ENCODE results near the gene S100A1. TPM values are rescaled to one million over a fixed set of nuclear protein-coding genes. Genes with fewer than 3 reads are reported as not detected.
"Not testable (repeated sequence)": the region's sequence is repeated elsewhere in the genome, so short reads cannot be mapped to it uniquely, and the experiment has no call there.

The S100A1 gene
- polyA plus RNA-seq, 4 donors = 2.7 to 13.5 (median 3.5) TPM

GRCh38 chr1:153669606-153670005 is 41.4 kb downstream of the S100A1 start:
- Histone ChIP-seq H3K9me3 (ENCODE audit: control insufficient read depth in 2 of 2, insufficient read depth in 1 of 2, low read depth in 1 of 2, low read length in 1 of 2) (no peaks in the 10 kb centered on the region), H3K27me3 (ENCODE audit: control insufficient read depth in 3 of 3, insufficient read depth in 3 of 3, low read length in 3 of 3) (no peaks in the 10 kb centered on the region), H3K4me1 (ENCODE audit: control insufficient read depth in 3 of 3, insufficient read depth in 2 of 3, low read depth in 1 of 3, low read length in 2 of 3) (peaks cover 0 to 9% (median 3%) of the 10 kb centered on the region in 3 donors), H3K36me3 (ENCODE audit: control insufficient read depth in 3 of 3, insufficient read depth in 2 of 3, low read depth in 1 of 3, low read length in 3 of 3) (peaks cover 10 to 34% (median 13%) of the 10 kb centered on the region in 3 donors), H3K4me3 (ENCODE audit: low read depth in 1 of 3, low read length in 3 of 3) (peak overlapping the region; percentile 11 to 80 (median 76)), H3K27ac (ENCODE audit: low read depth in 1 of 3, low read length in 2 of 3) (no peak overlapping the region)
- WGBS, 3 donors = 84 to 87% (median 84%) methylated on average over 6 of the region's 6 CpGs
- no peak for FAIRE-seq
- no peak for DNase-seq

DNA sequence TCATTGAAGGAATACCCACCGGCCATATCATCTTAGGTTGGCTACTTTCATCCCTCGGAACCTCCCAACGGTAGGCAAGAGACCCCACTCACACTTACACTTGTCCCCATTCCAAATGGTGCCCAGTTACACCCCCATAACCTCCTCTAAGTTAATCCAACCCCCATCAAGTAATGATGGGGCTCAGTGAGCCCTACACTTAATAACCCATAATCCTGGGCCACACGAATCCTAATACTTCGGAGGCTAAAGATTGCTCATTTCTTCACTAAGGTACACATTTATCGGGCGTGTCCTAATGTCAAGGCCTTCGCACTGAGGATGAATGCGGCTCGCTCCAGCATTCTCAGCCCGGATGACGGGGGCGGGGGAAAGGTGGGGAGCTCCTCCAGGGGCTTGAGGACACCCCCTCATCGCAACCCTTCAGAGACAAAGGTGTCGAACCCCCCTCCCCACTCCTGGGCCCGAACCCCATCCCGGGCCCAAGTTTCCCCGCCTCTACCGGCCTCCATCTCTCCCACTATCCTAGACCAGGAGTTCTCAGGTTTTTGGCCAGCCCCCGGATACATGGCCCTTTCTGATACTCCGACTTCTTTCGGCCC is 42.1 kb downstream of the S100A1 start:
- 0 to 2% (median 1%) methylated on average over 22 of the region's 22 CpGs for WGBS, 3 donors
- Histone ChIP-seq H3K9me3 (ENCODE audit: control insufficient read depth in 2 of 2, insufficient read depth in 1 of 2, low read depth in 1 of 2, low read length in 1 of 2) (no peaks in the 10 kb centered on the region), H3K4me1 (ENCODE audit: control insufficient read depth in 3 of 3, insufficient read depth in 2 of 3, low read depth in 1 of 3, low read length in 2 of 3) (peaks cover 0 to 9% (median 3%) of the 10 kb centered on the region in 3 donors), H3K27ac (ENCODE audit: low read depth in 1 of 3, low read length in 2 of 3) (peak overlapping the region; percentile 63 to 98 (median 66)), H3K4me3 (ENCODE audit: low read depth in 1 of 3, low read length in 3 of 3) (peak overlapping the region; percentile 76 to 85 (median 80)), H3K27me3 (ENCODE audit: control insufficient read depth in 3 of 3, insufficient read depth in 3 of 3, low read length in 3 of 3) (no peaks in the 10 kb centered on the region), H3K36me3 (ENCODE audit: control insufficient read depth in 3 of 3, insufficient read depth in 2 of 3, low read depth in 1 of 3, low read length in 3 of 3) (peaks cover 10 to 33% (median 12%) of the 10 kb centered on the region in 3 donors)
- FAIRE-seq (no peak), DNase-seq (no peak)

DNA sequence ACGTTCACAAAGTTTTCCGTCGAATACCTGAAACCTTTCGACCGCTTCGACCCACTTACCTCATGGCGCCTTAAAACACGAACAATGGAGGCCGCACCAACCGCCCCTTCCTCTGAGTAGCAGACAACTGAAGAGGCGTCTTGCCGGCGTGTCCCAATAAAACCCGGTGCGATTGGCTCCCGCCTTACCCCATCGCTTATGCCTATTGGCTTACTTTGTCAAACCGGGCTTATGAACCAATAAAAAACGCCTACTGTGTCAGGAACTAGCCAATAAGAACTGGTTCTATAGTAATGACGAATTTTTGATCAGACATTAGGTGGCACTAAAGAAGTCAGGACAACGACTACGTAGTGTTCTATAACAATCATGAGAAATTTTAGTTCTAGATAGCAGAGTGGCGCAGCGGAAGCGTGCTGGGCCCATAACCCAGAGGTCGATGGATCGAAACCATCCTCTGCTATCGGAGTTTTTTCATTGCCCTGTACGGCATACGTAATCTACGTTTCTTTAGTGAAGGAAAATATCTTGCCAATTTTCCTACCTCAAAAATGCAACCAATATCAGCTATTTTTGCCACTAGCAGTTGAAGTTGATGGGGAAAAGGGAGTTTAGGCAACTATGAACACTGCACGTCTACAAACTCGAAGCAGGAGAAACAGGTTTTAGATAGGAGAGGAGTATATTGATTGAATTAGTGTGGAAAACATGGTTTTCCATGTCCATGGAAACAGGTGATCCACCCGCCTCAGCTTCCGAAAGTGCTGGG is 42.8 kb downstream of the S100A1 start, which contains the start of gene ILF2:
Gene ILF2 (minus strand): TSS at position 135 of the 769 bp plus-strand sequence. CDS start 71 bp downstream, at position 64.
- Histone ChIP-seq H3K4me1 (ENCODE audit: control insufficient read depth in 3 of 3, insufficient read depth in 2 of 3, low read depth in 1 of 3, low read length in 2 of 3) (peaks cover 0 to 9% (median 3%) of the 10 kb centered on the region in 3 donors), H3K9me3 (ENCODE audit: control insufficient read depth in 2 of 2, insufficient read depth in 1 of 2, low read depth in 1 of 2, low read length in 1 of 2) (no peaks in the 10 kb centered on the region), H3K36me3 (ENCODE audit: control insufficient read depth in 3 of 3, insufficient read depth in 2 of 3, low read depth in 1 of 3, low read length in 3 of 3) (peaks cover 7 to 27% (median 8%) of the 10 kb centered on the region in 3 donors), H3K27ac (ENCODE audit: low read depth in 1 of 3, low read length in 2 of 3) (peak within 1 kb of the TSS; percentile 66 to 98 (median 91)), H3K27me3 (ENCODE audit: control insufficient read depth in 3 of 3, insufficient read depth in 3 of 3, low read length in 3 of 3) (no peaks in the 10 kb centered on the region), H3K4me3 (ENCODE audit: low read depth in 1 of 3, low read length in 3 of 3) (peak within 1 kb of the TSS; percentile 76 to 85 (median 80))
- FAIRE-seq (peak; percentile 87), DNase-seq (peak; percentile 99)
- WGBS, 3 donors = 0% methylated on average over 35 of the region's 35 CpGs

- Histone ChIP-seq H3K27ac (ENCODE audit: low read depth in 1 of 3, low read length in 2 of 3) (peak overlapping the region; percentile 62 to 91 (median 88)), H3K4me3 (ENCODE audit: low read depth in 1 of 3, low read length in 3 of 3) (peak overlapping the region; percentile 32 to 54 (median 48)), H3K36me3 (ENCODE audit: control insufficient read depth in 3 of 3, insufficient read depth in 2 of 3, low read depth in 1 of 3, low read length in 3 of 3) (peaks cover 5 to 20% (median 6%) of the 10 kb centered on the region in 3 donors)
- H3K4me1 ChIP-seq (ENCODE audit: control insufficient read depth in 3 of 3, insufficient read depth in 2 of 3, low read depth in 1 of 3, low read length in 2 of 3); H3K27me3 ChIP-seq (ENCODE audit: control insufficient read depth in 3 of 3, insufficient read depth in 3 of 3, low read length in 3 of 3); FAIRE-seq; DNase-seq; H3K9me3 ChIP-seq (ENCODE audit: control insufficient read depth in 2 of 2, insufficient read depth in 1 of 2, low read depth in 1 of 2, low read length in 1 of 2): not testable (repeated sequence)
- 4 to 6% (median 5%) methylated on average over 28 of the region's 28 CpGs for WGBS, 3 donors
Measured at GRCh38 chr1:153671628-153672353, 43.6 kb downstream of the S100A1 start.

DNA sequence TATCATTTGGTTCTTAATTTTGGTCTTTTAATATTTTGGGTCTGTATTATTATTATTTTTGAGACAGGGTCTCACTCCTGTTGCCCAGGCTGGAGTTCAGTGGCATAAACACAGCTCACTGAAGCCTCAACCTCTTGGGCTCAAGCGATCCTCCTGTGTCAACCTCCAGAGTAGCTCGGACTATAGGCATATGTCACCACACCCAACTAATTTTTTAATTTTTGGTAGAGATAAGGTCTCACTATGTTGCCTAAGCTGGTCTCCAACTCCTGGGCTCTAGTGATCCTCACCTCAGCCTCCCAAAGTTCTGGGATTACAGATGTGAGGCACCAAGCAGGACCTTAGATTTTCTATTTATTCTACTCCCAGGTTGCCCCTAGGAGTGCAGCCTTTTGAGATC is 45.3 kb downstream of the S100A1 start:
- peaks cover 0 to 9% (median 3%) of the 10 kb centered on the region in 3 donors for H3K27me3 ChIP-seq (ENCODE audit: control insufficient read depth in 3 of 3, insufficient read depth in 3 of 3, low read length in 3 of 3)
- no peaks in the 10 kb centered on the region for H3K9me3 ChIP-seq (ENCODE audit: control insufficient read depth in 2 of 2, insufficient read depth in 1 of 2, low read depth in 1 of 2, low read length in 1 of 2)
- FAIRE-seq (no peak), DNase-seq (no peak)
- H3K4me1 ChIP-seq (ENCODE audit: control insufficient read depth in 3 of 3, insufficient read depth in 2 of 3, low read depth in 1 of 3, low read length in 2 of 3) = peaks cover 0 to 19% (median 6%) of the 10 kb centered on the region in 3 donors
- H3K27ac ChIP-seq (ENCODE audit: low read depth in 1 of 3, low read length in 2 of 3) = no peak overlapping the region
- H3K36me3 ChIP-seq (ENCODE audit: control insufficient read depth in 3 of 3, insufficient read depth in 2 of 3, low read depth in 1 of 3, low read length in 3 of 3) = peaks cover 0 to 10% (median 0%) of the 10 kb centered on the region in 3 donors
- no peak overlapping the region for H3K4me3 ChIP-seq (ENCODE audit: low read depth in 1 of 3, low read length in 3 of 3)
- WGBS, 3 donors = 91 to 98% (median 96%) methylated on average over 2 of the region's 2 CpGs

DNA sequence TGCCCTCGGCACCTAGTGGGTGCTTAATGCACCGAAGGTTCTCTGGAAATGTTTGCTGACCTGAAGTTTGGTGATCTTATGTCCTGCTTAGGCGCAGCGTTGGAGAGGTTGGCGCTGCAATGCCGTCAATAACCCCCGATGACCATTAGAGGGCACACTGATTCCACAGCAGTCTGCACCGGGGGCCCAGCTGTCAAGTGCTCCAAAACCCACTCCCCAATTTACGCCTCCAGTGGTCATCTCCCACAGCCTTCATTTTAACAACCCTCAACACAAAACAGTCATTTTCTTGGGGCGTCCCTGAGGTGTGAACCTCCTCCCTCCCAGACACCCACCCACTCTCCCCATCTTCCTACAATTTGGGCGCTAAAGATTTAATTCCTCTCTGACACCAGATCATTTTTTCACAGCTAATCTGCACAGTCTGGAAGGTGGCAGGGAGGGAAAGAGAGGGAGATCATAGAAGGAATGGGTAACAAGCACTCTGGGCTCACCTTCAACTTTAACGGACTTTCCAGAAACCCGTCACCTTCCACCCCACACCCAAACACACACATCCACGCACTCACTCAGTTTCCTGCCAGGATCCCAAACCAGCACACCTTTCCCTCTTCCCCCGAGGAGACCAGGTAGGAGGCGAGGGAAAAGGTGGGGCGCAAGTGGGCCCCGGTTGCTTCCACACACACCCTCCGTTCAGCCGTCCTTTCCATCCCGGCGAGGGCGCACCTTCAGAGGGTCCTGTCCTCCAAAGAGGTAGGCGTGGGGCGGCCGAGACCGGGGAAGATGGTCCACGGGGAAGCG is 49.7 kb downstream of the S100A1 start:
- no peak for FAIRE-seq
- 3 to 6% (median 4%) methylated on average over 29 of the region's 29 CpGs for WGBS, 3 donors

DNA sequence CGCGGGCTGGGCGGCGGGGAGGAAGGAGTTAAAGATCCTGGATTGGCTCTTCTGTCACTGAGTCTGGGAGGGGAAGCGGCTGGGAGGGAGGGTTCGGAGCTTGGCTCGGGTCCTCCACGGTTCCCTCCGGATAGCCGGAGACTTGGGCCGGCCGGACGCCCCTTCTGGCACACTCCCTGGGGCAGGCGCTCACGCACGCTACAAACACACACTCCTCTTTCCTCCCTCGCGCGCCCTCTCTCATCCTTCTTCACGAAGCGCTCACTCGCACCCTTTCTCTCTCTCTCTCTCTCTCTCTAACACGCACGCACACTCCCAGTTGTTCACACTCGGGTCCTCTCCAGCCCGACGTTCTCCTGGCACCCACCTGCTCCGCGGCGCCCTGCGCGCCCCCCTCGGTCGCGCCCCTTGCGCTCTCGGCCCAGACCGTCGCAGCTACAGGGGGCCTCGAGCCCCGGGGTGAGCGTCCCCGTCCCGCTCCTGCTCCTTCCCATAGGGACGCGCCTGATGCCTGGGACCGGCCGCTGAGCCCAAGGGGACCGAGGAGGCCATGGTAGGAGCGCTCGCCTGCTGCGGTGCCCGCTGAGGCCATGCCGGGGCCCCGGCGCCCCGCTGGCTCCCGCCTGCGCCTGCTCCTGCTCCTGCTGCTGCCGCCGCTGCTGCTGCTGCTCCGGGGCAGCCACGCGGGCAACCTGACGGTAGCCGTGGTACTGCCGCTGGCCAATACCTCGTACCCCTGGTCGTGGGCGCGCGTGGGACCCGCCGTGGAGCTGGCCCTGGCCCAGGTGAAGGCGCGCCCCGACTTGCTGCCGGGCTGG is 50.5 kb downstream of the S100A1 start, which contains the start of gene NPR1:
Gene NPR1 (plus strand): TSS at position 170 of the 818 bp plus-strand sequence. CDS start 421 bp downstream, at position 591.
- peaks cover 0 to 13% (median 3%) of the 10 kb centered on the region in 3 donors for H3K4me1 ChIP-seq (ENCODE audit: control insufficient read depth in 3 of 3, insufficient read depth in 2 of 3, low read depth in 1 of 3, low read length in 2 of 3)
- H3K9me3 ChIP-seq (ENCODE audit: control insufficient read depth in 2 of 2, insufficient read depth in 1 of 2, low read depth in 1 of 2, low read length in 1 of 2) = no peaks in the 10 kb centered on the region
- FAIRE-seq (no peak), DNase-seq (peak in 1 of 2 donors; percentile 48)
- 1% methylated on average over 59 to 78 of the region's 78 CpGs for WGBS, 3 donors
- H3K27me3 ChIP-seq (ENCODE audit: control insufficient read depth in 3 of 3, insufficient read depth in 3 of 3, low read length in 3 of 3) = peaks cover 4 to 43% (median 6%) of the 10 kb centered on the region in 3 donors
- H3K36me3 ChIP-seq (ENCODE audit: control insufficient read depth in 3 of 3, insufficient read depth in 2 of 3, low read depth in 1 of 3, low read length in 3 of 3) = no peaks in the 10 kb centered on the region
- H3K27ac ChIP-seq (ENCODE audit: low read depth in 1 of 3, low read length in 2 of 3) = peak within 1 kb of the TSS in 1 of 3 donors; percentile 5
- peak within 1 kb of the TSS; percentile 21 to 47 (median 38) for H3K4me3 ChIP-seq (ENCODE audit: low read depth in 1 of 3, low read length in 3 of 3)

More for the DNA sequence above, 49.7 kb downstream of the S100A1 start:
- peaks cover 4 to 43% (median 6%) of the 10 kb centered on the region in 3 donors for H3K27me3 ChIP-seq (ENCODE audit: control insufficient read depth in 3 of 3, insufficient read depth in 3 of 3, low read length in 3 of 3)
- H3K36me3 ChIP-seq (ENCODE audit: control insufficient read depth in 3 of 3, insufficient read depth in 2 of 3, low read depth in 1 of 3, low read length in 3 of 3) = no peaks in the 10 kb centered on the region
- H3K4me3 ChIP-seq (ENCODE audit: low read depth in 1 of 3, low read length in 3 of 3) = peak overlapping the region in 2 of 3 donors; percentile 38 to 47
- H3K4me1 ChIP-seq (ENCODE audit: control insufficient read depth in 3 of 3, insufficient read depth in 2 of 3, low read depth in 1 of 3, low read length in 2 of 3) = peaks cover 0 to 13% (median 3%) of the 10 kb centered on the region in 3 donors
- H3K9me3 ChIP-seq (ENCODE audit: control insufficient read depth in 2 of 2, insufficient read depth in 1 of 2, low read depth in 1 of 2, low read length in 1 of 2) = no peaks in the 10 kb centered on the region
- peak; percentile 42 to 64 for DNase-seq
- no peak overlapping the region for H3K27ac ChIP-seq (ENCODE audit: low read depth in 1 of 3, low read length in 2 of 3)
